K562 treated with DMSO at 1 percent for 12 hours (cell line): ENCODE data around the gene PEX11G. TPM values are rescaled to one million over a fixed set of nuclear protein-coding genes. Genes with fewer than 3 reads are reported as not detected.

Experiments used
- total RNA-seq: library from RNA; unstranded; fragments of 300-600 nt; gene quantifications from 2 replicates; pipeline ENCODE4 v1.2.3, GENCODE V29; 2022; ENCODE audit not compliant: insufficient read depth

Gene PEX11G
- 4.0 and 5.8 TPM in 2 replicates for total RNA-seq

DNA sequence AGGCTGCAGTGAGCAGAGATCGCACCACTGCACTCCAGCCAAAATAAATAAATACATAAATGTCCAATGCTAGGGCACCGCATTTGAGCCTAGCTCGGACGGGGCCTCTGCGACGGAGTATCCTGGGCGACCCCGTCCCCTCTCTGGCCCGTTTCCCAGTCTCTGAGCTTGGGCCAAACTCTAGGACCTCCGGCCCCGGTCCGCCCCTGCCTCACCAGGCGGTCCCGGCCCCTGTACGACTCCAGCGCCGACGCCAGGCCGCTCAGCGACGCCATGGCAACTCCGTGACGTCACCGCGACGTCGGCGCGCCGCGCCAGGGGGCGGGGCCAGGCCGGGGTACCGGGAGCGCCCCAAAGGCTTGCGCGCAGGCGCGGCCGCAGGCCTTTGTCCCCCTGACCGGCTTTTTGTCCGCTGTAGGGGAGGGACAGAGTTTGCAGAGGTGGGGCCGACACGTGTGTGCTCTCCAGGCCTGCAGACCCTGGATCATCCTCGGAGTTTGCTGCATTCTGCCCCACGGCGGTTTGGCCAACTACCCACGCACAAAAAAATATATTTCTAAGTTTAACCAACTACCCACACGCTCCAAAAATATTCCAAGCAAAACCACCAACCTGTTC, at the start of gene PEX11G:
TSS of gene PEX11G (minus strand) at position 300 of the 618 bp plus-strand sequence. CDS start at position 275, 25 bp downstream.

GRCh38 chr19:7535047-7535997, 46.5 kb upstream of the PEX11G start, which contains the start of gene PNPLA6:
TSS of gene PNPLA6 (plus strand) at chr19:7535717. CDS start at chr19:7535789, 72 bp downstream.

GRCh38 chr19:7522072-7522922, 33.5 kb upstream of the PEX11G start, which contains the start of gene MCOLN1:
TSS of gene MCOLN1 (plus strand) at chr19:7522624. CDS start at chr19:7522751, 127 bp downstream.

DNA sequence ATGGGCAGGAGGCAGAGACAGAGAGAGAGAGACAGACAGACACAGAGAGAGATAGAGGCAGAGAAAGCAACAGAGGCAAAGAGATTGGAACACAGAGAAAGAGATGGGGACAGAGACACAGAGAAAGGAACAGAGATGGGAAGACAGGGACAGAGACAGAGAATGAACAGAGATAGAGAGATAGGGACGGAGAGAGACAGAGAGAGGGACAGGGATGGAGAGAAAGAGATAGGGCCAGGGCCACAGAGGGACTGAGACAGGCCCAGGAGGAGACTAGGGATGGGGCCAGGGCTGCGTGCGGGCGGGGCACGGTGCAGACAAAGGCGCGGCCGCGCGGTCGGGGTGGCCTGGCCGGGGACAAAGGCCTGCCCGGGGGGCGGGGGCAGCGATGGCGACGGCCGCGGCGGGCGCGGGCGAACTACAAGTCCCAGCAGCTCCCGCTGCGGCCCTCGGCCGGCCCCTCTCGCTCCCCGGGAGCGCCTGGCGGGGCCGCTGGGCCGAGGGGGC, 26.9 kb upstream of the PEX11G start, which contains the start of gene ZNF358:
TSS of gene ZNF358 (plus strand) at position 459 of the 507 bp plus-strand sequence. CDS start 3,140 bp downstream, outside the sequence.

Other genes starting within 250 kb of the PEX11G start
- gene INSR, start 194.6 kb downstream of the PEX11G start, total RNA-seq: 0.18 and 1.1 TPM in 2 replicates
- gene ARHGEF18, start 140.1 kb downstream of the PEX11G start, total RNA-seq: 17.3 and 31.3 TPM in 2 replicates
- gene ZNF358, start 27.1 kb upstream of the PEX11G start, total RNA-seq: 37.4 and 37.7 TPM in 2 replicates
- 27.5 and 31.3 TPM in 2 replicates for gene MCOLN1, start 33.6 kb upstream of the PEX11G start, total RNA-seq
- gene PNPLA6, start 46.7 kb upstream of the PEX11G start, total RNA-seq: 50.6 and 74.7 TPM in 2 replicates
- 3.2 TPM in 2 replicates for gene CAMSAP3, start 106.8 kb upstream of the PEX11G start, total RNA-seq
- gene XAB2, start 140.5 kb upstream of the PEX11G start, total RNA-seq: 74.0 and 83.3 TPM in 2 replicates
- 29.4 and 35.4 TPM in 2 replicates for gene PET100, start 140.8 kb upstream of the PEX11G start, total RNA-seq
- gene PCP2, start 144.7 kb upstream of the PEX11G start, total RNA-seq: 9.5 TPM in 1 of 2 replicates, not detected in the other
- gene STXBP2, start 148.1 kb upstream of the PEX11G start, total RNA-seq: 181 and 188 TPM in 2 replicates
- gene RETN, start 180.0 kb upstream of the PEX11G start, total RNA-seq: not detected in 2 replicates
- gene MCEMP1, start 188.1 kb upstream of the PEX11G start, total RNA-seq: 1.3 and 1.7 TPM in 2 replicates
- 75.0 and 172 TPM in 2 replicates for gene TRAPPC5, start 191.8 kb upstream of the PEX11G start, total RNA-seq
- 1.0 TPM in 1 of 2 replicates, not detected in the other for gene FCER2, start 213.1 kb upstream of the PEX11G start, total RNA-seq
- gene CLEC4G, start 243.1 kb upstream of the PEX11G start, total RNA-seq: not detected in 2 replicates